MCF 10A (cell line): ENCODE data around the gene SPECC1L. TPM values are rescaled to one million over a fixed set of nuclear protein-coding genes. Genes with fewer than 3 reads are reported as not detected.

ENCODE experiments used
- BruUV-seq: library from RNA; stranded (reverse); fragments of 400-500 nt; replicated peaks from 2 replicates; lab custom pipeline; 2021; lab: Mats Ljungman, UMichigan
- CTCF ChIA-PET: fragments of 300-600 bp; sonication (Branson Sonifier 250); formaldehyde crosslinking; extraction: SDS; loops from one replicate; lab custom pipeline; 2021; ENCODE audit warnings: antibody characterized with exemption, inconsistent platforms; lab: Yijun Ruan, JAX
- POLR2A ChIA-PET: fragments of 300-600, 350-650 bp; sonication (Branson Sonifier 250); formaldehyde crosslinking; extraction: SDS; loops from one replicate; lab custom pipeline; 2020; ENCODE audit warnings: antibody characterized with exemption, inconsistent platforms; lab: Yijun Ruan, JAX
- DNase-seq: peaks from one replicate; pipeline ENCODE4 v3.0.0-alpha.2; 2018; ENCODE audit not compliant: unreplicated experiment
- H3K27ac Mint-ChIP-seq: one replicate; pipeline ENCODE4 v1.8.0; 2022; ENCODE audit warnings: mild to moderate bottlenecking, low read depth, mixed read lengths; ENCODE audit not compliant: unreplicated experiment
- H3K27me3 Mint-ChIP-seq: one replicate; pipeline ENCODE4 v1.8.0; 2022; ENCODE audit warnings: mixed read lengths; ENCODE audit not compliant: insufficient read depth, unreplicated experiment
- H3K36me3 Mint-ChIP-seq: one replicate; pipeline ENCODE4 v1.8.0; 2022; ENCODE audit warnings: mild to moderate bottlenecking, moderate library complexity, mixed read lengths; ENCODE audit not compliant: insufficient read depth, unreplicated experiment
- H3K4me1 Mint-ChIP-seq: one replicate; pipeline ENCODE4 v1.8.0; 2022; ENCODE audit warnings: mixed read lengths; ENCODE audit not compliant: insufficient read depth, unreplicated experiment
- H3K4me3 Mint-ChIP-seq: one replicate; pipeline ENCODE4 v1.8.0; 2022; ENCODE audit warnings: mild to moderate bottlenecking, moderate library complexity, mixed read lengths; ENCODE audit not compliant: unreplicated experiment
- H3K9me3 Mint-ChIP-seq: one replicate; pipeline ENCODE4 v1.8.0; 2022; ENCODE audit warnings: mixed read lengths; ENCODE audit not compliant: unreplicated experiment
- intact Hi-C: fragments of 100-400 bp; cut with micrococcal nuclease; formaldehyde crosslinking; loops from 2 replicates; pipeline ENCODE4 v1.14.1; 2022
- total RNA-seq: library from RNA; stranded (reverse); gene quantifications from 2 replicates; pipeline ENCODE4 v1.2.3, GENCODE V29; 2022
- TF ChIP-seq, protein P1 (sequence below): fragments of 200-600 bp; IDR thresholded peaks from one replicate; pipeline ENCODE4 v1.8.0; 2022; ENCODE audit warnings: antibody characterized with exemption, mild to moderate bottlenecking; ENCODE audit not compliant: unreplicated experiment

The SPECC1L gene
- total RNA-seq, 1 experiment from 2014 or later, result 60.4 TPM

DNA sequence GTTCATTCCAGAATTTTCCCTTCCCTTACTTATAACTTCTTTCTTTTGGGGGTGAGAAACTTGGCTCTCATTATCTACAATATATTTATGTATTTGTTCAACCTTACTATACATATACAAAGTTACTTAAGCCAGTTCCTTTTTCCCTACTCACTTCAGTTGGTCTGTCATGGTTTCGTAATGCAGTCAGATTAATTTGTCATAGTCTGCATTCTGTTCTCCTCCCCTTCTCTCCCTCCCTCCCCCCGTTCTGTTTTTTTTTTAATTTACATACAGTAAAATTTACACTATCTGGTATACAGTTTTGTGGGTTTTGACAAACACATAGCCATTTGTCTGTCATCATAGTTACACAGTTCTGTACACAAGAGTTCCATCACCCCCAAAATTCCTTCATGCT, 84.9 kb downstream of the SPECC1L start:
- intact Hi-C loops, result no loop called here
- no TSS peak for BruUV-seq
- H3K27ac Mint-ChIP-seq, result peak overlapping the region; percentile 1
- TF ChIP-seq, protein P1, sequence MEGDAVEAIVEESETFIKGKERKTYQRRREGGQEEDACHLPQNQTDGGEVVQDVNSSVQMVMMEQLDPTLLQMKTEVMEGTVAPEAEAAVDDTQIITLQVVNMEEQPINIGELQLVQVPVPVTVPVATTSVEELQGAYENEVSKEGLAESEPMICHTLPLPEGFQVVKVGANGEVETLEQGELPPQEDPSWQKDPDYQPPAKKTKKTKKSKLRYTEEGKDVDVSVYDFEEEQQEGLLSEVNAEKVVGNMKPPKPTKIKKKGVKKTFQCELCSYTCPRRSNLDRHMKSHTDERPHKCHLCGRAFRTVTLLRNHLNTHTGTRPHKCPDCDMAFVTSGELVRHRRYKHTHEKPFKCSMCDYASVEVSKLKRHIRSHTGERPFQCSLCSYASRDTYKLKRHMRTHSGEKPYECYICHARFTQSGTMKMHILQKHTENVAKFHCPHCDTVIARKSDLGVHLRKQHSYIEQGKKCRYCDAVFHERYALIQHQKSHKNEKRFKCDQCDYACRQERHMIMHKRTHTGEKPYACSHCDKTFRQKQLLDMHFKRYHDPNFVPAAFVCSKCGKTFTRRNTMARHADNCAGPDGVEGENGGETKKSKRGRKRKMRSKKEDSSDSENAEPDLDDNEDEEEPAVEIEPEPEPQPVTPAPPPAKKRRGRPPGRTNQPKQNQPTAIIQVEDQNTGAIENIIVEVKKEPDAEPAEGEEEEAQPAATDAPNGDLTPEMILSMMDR, result no peak
- POLR2A ChIA-PET, result no interaction called here
- no peaks in the 10 kb centered on the region for H3K4me1 Mint-ChIP-seq
- H3K27me3 Mint-ChIP-seq, result no peaks in the 10 kb centered on the region
- DNase-seq, result no peak
- CTCF ChIA-PET, result no interaction called here
- H3K9me3 Mint-ChIP-seq, result peaks cover 10% of the 10 kb centered on the region
- H3K36me3 Mint-ChIP-seq, result peaks cover 48% of the 10 kb centered on the region
- H3K4me3 Mint-ChIP-seq, result no peak overlapping the region

DNA sequence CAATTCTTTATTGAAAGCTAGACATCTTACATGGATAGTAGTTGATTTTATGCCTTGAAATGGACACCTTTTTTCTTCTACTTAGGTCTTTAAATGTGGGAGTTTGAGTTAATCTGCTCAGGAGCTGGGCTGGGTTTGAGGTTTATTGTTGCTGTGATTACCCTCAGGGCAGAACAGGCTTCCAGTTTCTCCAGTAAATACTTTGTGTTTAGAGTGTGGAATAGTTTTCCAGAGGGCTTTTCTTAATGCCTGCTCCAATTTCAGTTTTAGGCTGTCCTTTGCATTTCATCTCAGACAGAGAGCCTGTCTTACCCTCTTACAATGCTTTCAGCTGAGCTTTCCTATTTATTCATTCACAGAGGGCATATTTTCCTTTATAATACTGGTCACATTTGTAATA, 86.9 kb downstream of the SPECC1L start:
- Mint-ChIP-seq H3K9me3 (peaks cover 10% of the 10 kb centered on the region), H3K36me3 (peaks cover 56% of the 10 kb centered on the region)

DNA sequence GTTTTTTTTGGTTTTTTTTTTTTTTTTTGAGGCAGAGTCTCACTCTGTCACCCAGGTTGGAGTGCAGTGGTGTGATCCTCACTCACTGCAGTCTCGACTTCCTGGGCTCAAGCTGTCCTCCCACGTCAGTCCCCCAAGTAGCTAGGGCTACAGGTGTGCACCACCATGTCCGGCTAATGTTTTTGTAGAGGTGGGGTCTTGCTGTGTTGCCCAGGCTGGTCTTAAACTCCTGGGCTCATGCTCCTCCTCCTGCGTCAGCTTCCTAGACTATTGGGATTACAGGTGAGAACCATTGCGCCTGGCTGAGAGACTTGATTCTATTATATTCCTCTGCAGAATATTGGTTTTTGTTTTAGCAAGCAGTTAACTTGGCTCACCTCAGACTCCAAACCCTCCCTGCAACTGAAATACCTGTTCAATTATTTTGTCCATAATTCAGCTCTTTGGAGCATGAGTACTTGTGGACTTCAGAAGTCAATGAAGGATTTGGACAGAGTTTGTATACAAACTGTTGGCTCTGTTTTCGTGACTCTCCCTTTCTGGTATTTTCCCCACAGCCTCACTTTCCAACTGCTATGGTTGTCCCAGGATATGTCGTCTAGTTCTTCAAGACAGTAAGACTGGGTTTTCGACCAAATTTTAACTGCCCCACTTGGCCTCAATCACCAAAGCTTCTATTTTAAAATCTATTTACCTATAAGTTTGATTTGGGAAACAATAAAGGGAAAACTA, 87.6 kb downstream of the SPECC1L start:
- intact Hi-C loops, result no loop called here
- Mint-ChIP-seq H3K27ac (no peak overlapping the region), H3K27me3 (no peaks in the 10 kb centered on the region), H3K36me3 (peaks cover 54% of the 10 kb centered on the region), H3K9me3 (peaks cover 6% of the 10 kb centered on the region), H3K4me1 (no peaks in the 10 kb centered on the region), H3K4me3 (no peak overlapping the region)
- TF ChIP-seq, protein P1, result no peak
- DNase-seq, result no peak
- ChIA-PET CTCF (interaction anchor here (0.6 kb wide), 1 partner anchor 188 kb away, joined by 3 read pairs; no protein-coding TSS in a partner anchor), POLR2A (no interaction called here)
- no TSS peak for BruUV-seq

More for the DNA sequence above, 86.9 kb downstream of the SPECC1L start:
- no peaks in the 10 kb centered on the region for H3K4me1 Mint-ChIP-seq
- intact Hi-C loops, result no loop called here
- ChIA-PET CTCF (interaction anchor here (0.6 kb wide), 1 partner anchor 397 kb away, joined by 3 read pairs; no protein-coding TSS in a partner anchor), POLR2A (interaction anchor here (0.5 kb wide), 1 partner anchor 9 kb away, joined by 3 read pairs; no protein-coding TSS in a partner anchor)
- no peak overlapping the region for H3K4me3 Mint-ChIP-seq
- BruUV-seq, result no TSS peak
- H3K27ac Mint-ChIP-seq, result no peak overlapping the region
- TF ChIP-seq, protein P1, result no peak
- no peaks in the 10 kb centered on the region for H3K27me3 Mint-ChIP-seq
- no peak for DNase-seq

DNA sequence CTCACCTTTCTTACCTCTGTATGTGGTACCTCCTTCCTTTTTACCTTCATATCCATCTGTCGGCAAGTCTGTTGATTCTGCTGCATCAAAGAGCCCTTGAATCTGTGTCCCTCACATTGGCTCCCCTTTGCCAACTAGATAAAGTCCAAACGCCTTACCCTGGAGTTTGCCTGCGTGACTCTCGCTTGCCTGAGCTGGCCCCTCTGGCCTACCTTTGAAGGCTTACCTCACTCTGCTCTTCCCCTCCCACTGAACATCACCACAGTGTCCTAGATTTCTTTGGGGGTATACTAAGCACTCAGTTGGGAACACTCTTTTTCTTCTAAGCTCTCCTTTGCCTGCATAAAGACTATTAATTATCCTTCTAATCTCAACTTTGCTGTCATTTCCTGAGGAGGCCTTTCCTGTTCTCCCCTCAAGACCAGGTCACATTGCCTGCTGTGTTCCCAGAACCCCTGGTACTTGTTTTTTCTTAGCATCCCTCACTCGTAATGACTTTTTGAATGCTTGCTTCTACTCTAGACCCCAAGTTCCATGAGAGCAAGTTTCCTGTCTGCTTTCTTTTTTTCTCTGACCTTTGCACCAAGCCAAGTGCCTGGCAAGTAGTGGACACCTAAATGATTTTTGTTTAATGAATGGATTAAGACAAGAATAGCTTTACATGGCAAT, 89.0 kb downstream of the SPECC1L start:
- no peak for DNase-seq
- H3K27me3 Mint-ChIP-seq, result no peaks in the 10 kb centered on the region
- no peak overlapping the region for H3K27ac Mint-ChIP-seq
- H3K4me1 Mint-ChIP-seq, result no peaks in the 10 kb centered on the region
- H3K36me3 Mint-ChIP-seq, result peaks cover 46% of the 10 kb centered on the region
- H3K4me3 Mint-ChIP-seq, result no peak overlapping the region
- ChIA-PET CTCF (interaction anchor here (0.6 to 0.7 kb wide), 2 partner anchors 219 to 1575 kb away, joined by 3 to 4 read pairs; no protein-coding TSS in a partner anchor), POLR2A (no interaction called here)
- TF ChIP-seq, protein P1, result no peak
- intact Hi-C loops, result no loop called here
- no peaks in the 10 kb centered on the region for H3K9me3 Mint-ChIP-seq
- BruUV-seq, result no TSS peak
